WERI-Rb-1 (cell line): ENCODE data around the gene DALRD3.

ENCODE experiments used
- DNase-seq: peaks from one replicate; pipeline ENCODE4 v3.0.0-alpha.2; 2020
- H3K27ac ChIP-seq: fragments of 250-450 bp; sonication (Bioruptor Pico); 2 replicates; pipeline ENCODE4 v1.5.1; 2020; ENCODE audit warnings: mild to moderate bottlenecking, moderate library complexity
- H3K27me3 ChIP-seq: fragments of 250-450 bp; sonication (Bioruptor Pico); 2 replicates; pipeline ENCODE4 v1.5.1; 2021; ENCODE audit warnings: mild to moderate bottlenecking, low read depth, moderate library complexity; ENCODE audit not compliant: insufficient read depth, severe bottlenecking
- H3K36me3 ChIP-seq: fragments of 250-450 bp; sonication (Bioruptor Pico); 2 replicates; pipeline ENCODE4 v1.5.1; 2020; ENCODE audit warnings: mild to moderate bottlenecking, moderate library complexity
- H3K4me3 ChIP-seq: 2 replicates; pipeline ENCODE4 v1.5.1; 2011; ENCODE audit warnings: low read depth, mild to moderate bottlenecking, control low read depth, low read length
- H3K9me3 ChIP-seq: fragments of 250-450 bp; sonication (Bioruptor Pico); 2 replicates; pipeline ENCODE4 v1.5.1; 2021; ENCODE audit warnings: mild to moderate bottlenecking, moderate library complexity; ENCODE audit not compliant: severe bottlenecking
- TF ChIP-seq, protein P1 (sequence below): IDR thresholded peaks from 2 replicates; pipeline ENCODE4 v1.5.1; 2011; ENCODE audit warnings: low read depth, mild to moderate bottlenecking, control low read depth, inconsistent platforms, low read length

The DALRD3 gene

GRCh38 chr3:49028673-49029562, 10.5 kb upstream of the DALRD3 start, which contains the start of gene IMPDH2:
IMPDH2 (minus strand) TSS chr3:49029398; CDS start chr3:49029350, 48 bp downstream.
- Histone ChIP-seq H3K36me3 (peaks cover 86% of the 10 kb centered on the region), H3K27me3 (no peaks in the 10 kb centered on the region), H3K4me3 (peak within 1 kb of the TSS; percentile 62), H3K9me3 (no peaks in the 10 kb centered on the region), H3K27ac (peak within 1 kb of the TSS; percentile 80)
- TF ChIP-seq, protein P1, sequence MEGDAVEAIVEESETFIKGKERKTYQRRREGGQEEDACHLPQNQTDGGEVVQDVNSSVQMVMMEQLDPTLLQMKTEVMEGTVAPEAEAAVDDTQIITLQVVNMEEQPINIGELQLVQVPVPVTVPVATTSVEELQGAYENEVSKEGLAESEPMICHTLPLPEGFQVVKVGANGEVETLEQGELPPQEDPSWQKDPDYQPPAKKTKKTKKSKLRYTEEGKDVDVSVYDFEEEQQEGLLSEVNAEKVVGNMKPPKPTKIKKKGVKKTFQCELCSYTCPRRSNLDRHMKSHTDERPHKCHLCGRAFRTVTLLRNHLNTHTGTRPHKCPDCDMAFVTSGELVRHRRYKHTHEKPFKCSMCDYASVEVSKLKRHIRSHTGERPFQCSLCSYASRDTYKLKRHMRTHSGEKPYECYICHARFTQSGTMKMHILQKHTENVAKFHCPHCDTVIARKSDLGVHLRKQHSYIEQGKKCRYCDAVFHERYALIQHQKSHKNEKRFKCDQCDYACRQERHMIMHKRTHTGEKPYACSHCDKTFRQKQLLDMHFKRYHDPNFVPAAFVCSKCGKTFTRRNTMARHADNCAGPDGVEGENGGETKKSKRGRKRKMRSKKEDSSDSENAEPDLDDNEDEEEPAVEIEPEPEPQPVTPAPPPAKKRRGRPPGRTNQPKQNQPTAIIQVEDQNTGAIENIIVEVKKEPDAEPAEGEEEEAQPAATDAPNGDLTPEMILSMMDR: no peak; the same call in 1 of the 2 replicates
- peak; percentile 92 for DNase-seq

DNA sequence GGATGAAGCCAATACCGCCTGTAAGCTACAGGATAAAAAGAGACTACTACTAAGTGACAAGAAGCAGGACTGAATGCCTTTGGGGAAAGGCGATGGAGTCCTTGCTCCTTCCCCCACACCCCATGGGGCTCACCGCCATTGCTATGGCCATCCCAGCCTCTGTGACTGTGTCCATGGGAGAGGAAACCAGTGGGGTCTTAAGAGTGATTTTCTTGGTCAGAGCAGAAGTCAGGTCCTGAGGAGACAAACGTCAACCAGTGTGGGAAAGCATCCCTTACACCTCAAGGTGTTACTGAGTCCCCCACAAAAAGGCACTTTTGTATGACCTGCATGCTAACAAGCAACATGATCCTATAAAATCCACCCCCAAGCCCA, 9.9 kb upstream of the DALRD3 start:
- H3K4me3 ChIP-seq: peak overlapping the region; percentile 62
- H3K27ac ChIP-seq: peak overlapping the region; percentile 80
- peaks cover 86% of the 10 kb centered on the region for H3K36me3 ChIP-seq
- H3K9me3 ChIP-seq: no peaks in the 10 kb centered on the region
- no peaks in the 10 kb centered on the region for H3K27me3 ChIP-seq
- TF ChIP-seq, protein P1: no peak
- DNase-seq: no peak

DNA sequence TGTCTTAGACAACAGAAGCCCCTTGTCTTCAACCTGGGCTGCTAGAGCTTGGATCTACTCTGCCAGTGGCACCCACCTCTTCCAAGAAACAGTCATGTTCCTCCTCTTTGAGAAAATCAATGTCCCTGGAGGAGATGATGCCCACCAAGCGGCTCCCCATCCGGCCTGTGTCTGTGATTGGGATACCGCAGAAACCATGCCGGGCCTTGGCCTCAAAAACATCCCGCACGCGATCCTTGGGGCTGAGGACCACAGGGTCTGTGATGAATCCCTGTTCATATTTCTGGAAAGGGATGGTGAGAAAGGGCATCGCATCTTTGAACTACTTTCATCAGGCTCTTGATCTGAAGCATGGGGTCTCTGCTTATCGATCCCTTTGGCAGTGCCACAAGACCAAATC, 9.3 kb upstream of the DALRD3 start:
- Histone ChIP-seq H3K27me3 (no peaks in the 10 kb centered on the region), H3K27ac (no peak overlapping the region; the same call in 1 of the 2 replicates), H3K4me3 (no peak overlapping the region), H3K36me3 (peaks cover 83% of the 10 kb centered on the region), H3K9me3 (no peaks in the 10 kb centered on the region)
- DNase-seq: no peak
- TF ChIP-seq, protein P1: no peak

DNA sequence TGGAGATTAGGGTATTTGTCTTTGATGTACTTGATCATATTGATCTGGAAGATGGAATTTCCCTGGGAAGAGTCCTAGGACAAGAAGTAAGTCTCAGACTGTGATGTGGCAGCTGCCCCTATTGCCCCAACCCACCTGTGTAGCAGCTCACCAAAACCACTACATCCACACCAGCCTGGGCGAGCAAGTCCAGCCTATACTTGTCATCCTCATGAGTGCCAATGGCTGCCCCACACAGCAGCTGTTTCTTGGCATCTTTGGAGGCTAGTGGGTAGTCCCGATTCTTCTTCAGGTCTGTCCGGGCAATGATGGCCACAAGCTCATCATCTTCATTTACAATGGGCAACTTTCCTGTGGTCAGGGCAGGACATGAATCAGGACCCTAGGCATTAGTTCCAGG, 8.2 kb upstream of the DALRD3 start:
- DNase-seq: no peak
- Histone ChIP-seq H3K27ac (no peak overlapping the region), H3K36me3 (peaks cover 72% of the 10 kb centered on the region), H3K4me3 (no peak overlapping the region), H3K27me3 (no peaks in the 10 kb centered on the region), H3K9me3 (no peaks in the 10 kb centered on the region)
- TF ChIP-seq, protein P1: no peak

DNA sequence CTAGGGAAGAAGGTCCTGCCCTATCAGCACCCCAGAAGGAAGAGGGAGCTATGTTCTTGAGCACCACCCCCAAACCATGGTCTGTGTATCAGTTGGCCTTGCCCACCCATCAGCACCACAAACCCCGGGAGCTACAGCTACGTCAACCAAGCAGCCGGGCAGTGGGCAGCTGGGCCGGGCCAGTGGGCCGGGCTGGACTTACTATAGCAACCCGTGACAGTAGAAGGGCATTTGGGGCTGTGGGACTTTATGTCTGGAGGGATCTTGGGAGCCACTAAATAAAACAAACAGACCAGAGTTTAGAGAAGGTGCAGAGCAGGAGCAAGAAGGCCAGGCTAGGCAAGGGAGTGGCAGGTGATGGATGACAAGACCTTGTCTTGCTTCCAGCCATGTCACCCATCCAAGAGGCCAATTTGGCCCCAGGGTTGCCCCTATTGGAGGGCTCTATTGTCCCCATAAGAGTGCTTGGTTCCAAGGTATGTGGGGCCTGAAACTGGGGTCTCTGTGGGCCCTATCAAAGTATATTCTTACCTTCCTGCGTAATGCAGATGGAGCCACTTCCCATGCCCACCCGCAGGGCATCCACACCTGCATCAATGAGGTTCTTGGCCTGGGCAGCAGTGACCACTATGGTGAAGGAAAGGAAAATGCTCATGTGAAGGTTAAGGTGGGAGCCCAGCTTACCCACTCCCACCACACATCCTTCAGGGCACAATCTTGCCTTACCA, 7.6 kb upstream of the DALRD3 start:
- DNase-seq: no peak
- Histone ChIP-seq H3K27me3 (no peaks in the 10 kb centered on the region), H3K27ac (no peak overlapping the region), H3K36me3 (peaks cover 67% of the 10 kb centered on the region), H3K4me3 (no peak overlapping the region), H3K9me3 (no peaks in the 10 kb centered on the region)
- TF ChIP-seq, protein P1: no peak
